ENCODE results near the gene ZBTB49.
"Not testable (repeated sequence)": the region's sequence is repeated elsewhere in the genome, so short reads cannot be mapped to it uniquely, and the experiment has no call there.

The ZBTB49 gene

GRCh38 chr4:4289941-4290850, at the start of gene ZBTB49, which contains the start of gene LYAR:
Gene ZBTB49, plus strand, starts transcription at chr4:4290251. Its CDS starts 9,695 bp downstream, at chr4:4299946.
Gene LYAR, minus strand, starts transcription at chr4:4290154. Its CDS starts 6,412 bp downstream, at chr4:4283742.
- peak; percentile 93 for DNase-seq

- DNase-seq = no peak
Observed at GRCh38 chr4:4245172-4245571, 44.9 kb upstream of the ZBTB49 start.

GRCh38 chr4:4247696-4248028, 42.4 kb upstream of the ZBTB49 start:
- DNase-seq = no peak

GRCh38 chr4:4248029-4248884, 41.8 kb upstream of the ZBTB49 start, which contains the start of gene TMEM128:
Gene TMEM128, minus strand, starts transcription at chr4:4248223. Its CDS starts 21 bp downstream, at chr4:4248202.
- DNase-seq = peak; percentile 90

GRCh38 chr4:4248885-4249203, 41.2 kb upstream of the ZBTB49 start:
- no peak for DNase-seq

- DNase-seq = not testable (repeated sequence)
Observed at GRCh38 chr4:4249342-4249741, 40.7 kb upstream of the ZBTB49 start.

GRCh38 chr4:4249866-4250265, 40.2 kb upstream of the ZBTB49 start:
- no peak for DNase-seq

- no peak for DNase-seq
Observed at GRCh38 chr4:4254199-4254598, 35.9 kb upstream of the ZBTB49 start.

- no peak for DNase-seq
Observed at GRCh38 chr4:4254666-4255065, 35.4 kb upstream of the ZBTB49 start.

GRCh38 chr4:4256799-4257198, 33.3 kb upstream of the ZBTB49 start:
- no peak for DNase-seq

- not testable (repeated sequence) for DNase-seq
Observed at GRCh38 chr4:4257705-4258104, 32.3 kb upstream of the ZBTB49 start.

- DNase-seq = no peak
Observed at GRCh38 chr4:4259484-4260100, 30.5 kb upstream of the ZBTB49 start.

GRCh38 chr4:4260185-4260751, 29.8 kb upstream of the ZBTB49 start:
- DNase-seq = no peak

- no peak for DNase-seq
Observed at GRCh38 chr4:4267981-4268380, 22.1 kb upstream of the ZBTB49 start.

GRCh38 chr4:4268776-4269175, 21.3 kb upstream of the ZBTB49 start:
- DNase-seq = no peak

GRCh38 chr4:4269331-4269731, 20.7 kb upstream of the ZBTB49 start:
- DNase-seq = no peak

GRCh38 chr4:4269856-4270255, 20.2 kb upstream of the ZBTB49 start:
- peak; percentile 7 for DNase-seq

- no peak for DNase-seq
Observed at GRCh38 chr4:4270529-4270928, 19.5 kb upstream of the ZBTB49 start.

- no peak for DNase-seq
Observed at GRCh38 chr4:4271912-4272311, 18.1 kb upstream of the ZBTB49 start.

GRCh38 chr4:4274226-4274625, 15.8 kb upstream of the ZBTB49 start:
- no peak for DNase-seq

- DNase-seq = no peak
Observed at GRCh38 chr4:4277531-4277930, 12.5 kb upstream of the ZBTB49 start.

- DNase-seq = no peak
Observed at GRCh38 chr4:4281787-4282186, 8.3 kb upstream of the ZBTB49 start.

All from stimulated activated naive CD4-positive, alpha-beta T cell treated with Interleukin-2 at 50 U/mL for 16 hours (primary cell).